Ramos (cell line): ENCODE measurements around the gene CEBPE.

Experiments used
- in situ Hi-C: fragments of 300-500 bp; cut with MboI; formaldehyde crosslinking; loops from one replicate; pipeline ENCODE4 v1.14.3; 2022; ENCODE audit warnings: low sequenced_read_pairs; ENCODE audit not compliant: unreplicated experiment

CEBPE gene

GRCh38 chr14:23089498-23090253 lies 29.4 kb downstream of the CEBPE start:
- in situ Hi-C loops: no loop called here

- in situ Hi-C loops: no loop called here
These were observed 32.5 kb downstream of the CEBPE start for GRCh38 chr14:23086565-23086964.

- in situ Hi-C loops: no loop called here
These were observed 33.6 kb downstream of the CEBPE start for GRCh38 chr14:23085458-23085857.

- in situ Hi-C loops: no loop called here
These were observed 38.6 kb downstream of the CEBPE start for GRCh38 chr14:23080474-23080873.

GRCh38 chr14:23079716-23080115 lies 39.3 kb downstream of the CEBPE start:
- in situ Hi-C loops: no loop called here

- in situ Hi-C loops: no loop called here
These were observed 40.4 kb downstream of the CEBPE start for GRCh38 chr14:23078692-23079116.

GRCh38 chr14:23077962-23078361 lies 41.1 kb downstream of the CEBPE start:
- in situ Hi-C loops: no loop called here

- in situ Hi-C loops: no loop called here
These were observed 42.2 kb downstream of the CEBPE start for GRCh38 chr14:23076785-23077408.

- in situ Hi-C loops: no loop called here
These were observed 44.1 kb downstream of the CEBPE start for GRCh38 chr14:23074906-23075305.

GRCh38 chr14:23071921-23072539 lies 47.0 kb downstream of the CEBPE start:
- in situ Hi-C loops: no loop called here

- in situ Hi-C loops: no loop called here
These were observed 47.7 kb downstream of the CEBPE start for GRCh38 chr14:23071244-23071920.

GRCh38 chr14:23070262-23071129 lies 48.6 kb downstream of the CEBPE start:
- in situ Hi-C loops: no loop called here

GRCh38 chr14:23069413-23069806 lies 49.6 kb downstream of the CEBPE start:
- in situ Hi-C loops: no loop called here

GRCh38 chr14:23068789-23069412 lies 50.2 kb downstream of the CEBPE start:
- in situ Hi-C loops: no loop called here

- in situ Hi-C loops: no loop called here
These were observed 50.9 kb downstream of the CEBPE start for GRCh38 chr14:23067847-23068788.
